Glomerular visceral epithelial cell (primary cell): Measurements from ENCODE around the gene EMC7.
"Not testable (repeated sequence)": the region's sequence is repeated elsewhere in the genome, so short reads cannot be mapped to it uniquely, and the experiment has no call there.

Source experiments
- DNase-seq: peaks from one replicate; pipeline ENCODE4 v3.0.0-alpha.2; 2016; ENCODE audit errors: extremely low spot score

EMC7 gene

DNA sequence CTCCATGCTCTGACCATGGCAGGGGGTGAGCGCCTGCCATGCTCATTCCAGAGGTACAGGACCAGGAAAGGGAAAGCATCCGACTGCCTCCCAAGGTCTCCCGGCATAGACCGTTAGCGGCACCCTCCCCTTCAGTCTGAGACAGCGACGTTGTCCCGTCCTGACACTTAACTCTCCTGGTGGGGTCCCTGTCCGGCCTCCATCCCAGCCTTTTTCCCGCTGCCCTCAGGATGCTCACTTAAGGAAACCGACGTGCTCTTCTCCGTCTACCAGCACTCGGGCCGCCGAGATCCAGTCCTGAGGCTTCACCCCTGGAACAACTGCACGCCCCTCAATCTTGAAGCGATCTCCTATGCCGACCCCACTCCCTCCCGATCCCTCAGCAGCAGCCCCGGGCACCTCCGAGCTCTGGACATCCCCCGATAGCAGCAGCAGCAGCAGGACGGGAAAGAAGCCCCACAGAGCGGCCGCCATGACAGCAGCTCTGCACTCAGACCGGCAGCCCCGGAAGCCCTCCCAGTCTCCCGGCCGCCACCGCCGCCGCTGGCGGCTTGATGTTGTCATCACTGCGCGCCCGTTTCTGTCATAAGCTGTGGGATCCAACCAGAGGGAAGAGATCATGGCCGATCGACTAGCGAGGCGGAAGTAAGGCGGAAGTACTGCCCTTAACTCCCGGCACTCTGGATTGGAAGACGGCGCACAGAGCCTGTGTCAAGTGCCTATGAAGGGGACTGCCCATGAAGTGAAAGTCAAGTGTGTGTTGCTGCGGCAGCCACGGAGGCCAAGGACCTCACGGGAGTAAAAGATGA, at the start of gene EMC7, which contains the start of gene PGBD4:
EMC7 (minus strand) TSS at position 497 of the 809 bp plus-strand sequence; CDS start at position 474, 23 bp downstream.
PGBD4 (plus strand) TSS at position 718 of the 809 bp plus-strand sequence. CDS start 449 bp downstream, outside the sequence.
- DNase-seq = peak; percentile 99

GRCh38 chr15:34147371-34148140, 45.9 kb upstream of the EMC7 start:
- DNase-seq = no peak

DNA sequence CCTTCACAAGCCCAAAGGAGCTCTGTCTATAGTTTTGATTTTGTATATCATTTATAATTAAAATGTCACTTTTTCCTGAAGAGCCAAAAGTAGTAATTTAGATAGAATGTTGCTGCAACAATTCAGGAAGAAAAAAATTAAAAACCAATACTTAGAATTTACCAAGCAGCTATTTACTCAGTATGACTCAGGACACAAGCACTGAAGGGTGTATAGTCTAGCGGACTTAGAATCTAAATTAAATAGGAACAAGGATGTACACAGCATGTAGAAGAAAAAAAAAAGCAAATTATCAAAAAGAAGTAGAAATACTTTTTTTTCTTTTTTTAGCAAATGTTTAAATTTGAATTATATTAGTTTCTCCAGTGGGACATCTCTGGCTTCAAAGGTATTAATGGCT, 31.8 kb upstream of the EMC7 start:
- DNase-seq = no peak

DNA sequence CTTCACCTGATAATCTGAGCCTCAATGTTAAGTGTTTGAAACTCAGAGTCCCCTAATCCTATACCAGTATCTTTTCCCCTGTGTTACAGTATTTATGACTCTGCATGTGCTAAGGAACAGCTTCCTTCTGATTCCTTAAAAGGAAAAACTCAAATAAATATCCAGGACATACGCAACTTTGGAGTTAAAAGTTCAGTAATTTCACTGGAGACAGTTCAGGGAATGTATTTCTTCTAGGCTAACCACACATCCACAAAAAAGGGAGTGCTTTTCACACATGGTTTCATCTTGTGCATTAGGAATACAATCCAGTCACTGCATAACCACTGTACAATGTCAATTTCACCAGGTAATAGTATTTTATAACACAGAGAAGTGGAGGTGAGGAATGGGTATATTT, 31.2 kb upstream of the EMC7 start:
- peak; percentile 2 for DNase-seq

DNA sequence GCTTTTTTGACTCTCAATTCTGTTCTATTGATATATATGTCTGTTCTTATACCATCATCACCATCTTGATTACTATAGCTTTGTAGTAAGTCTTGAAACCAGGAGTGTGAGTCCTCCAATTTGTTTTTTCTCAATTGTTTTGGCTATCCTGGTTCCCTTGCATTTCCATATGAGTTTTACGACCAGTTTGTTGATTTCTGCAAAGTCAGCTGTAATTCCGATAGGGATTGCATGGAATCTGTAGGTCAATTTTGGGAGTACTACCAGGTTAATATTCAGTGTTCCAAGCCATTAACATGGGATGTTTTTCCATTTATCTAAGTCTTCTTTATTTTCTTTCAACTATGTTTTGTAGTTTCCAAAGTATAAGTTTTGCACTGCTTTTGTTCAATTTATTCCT, 27.2 kb upstream of the EMC7 start:
- DNase-seq = no peak

DNA sequence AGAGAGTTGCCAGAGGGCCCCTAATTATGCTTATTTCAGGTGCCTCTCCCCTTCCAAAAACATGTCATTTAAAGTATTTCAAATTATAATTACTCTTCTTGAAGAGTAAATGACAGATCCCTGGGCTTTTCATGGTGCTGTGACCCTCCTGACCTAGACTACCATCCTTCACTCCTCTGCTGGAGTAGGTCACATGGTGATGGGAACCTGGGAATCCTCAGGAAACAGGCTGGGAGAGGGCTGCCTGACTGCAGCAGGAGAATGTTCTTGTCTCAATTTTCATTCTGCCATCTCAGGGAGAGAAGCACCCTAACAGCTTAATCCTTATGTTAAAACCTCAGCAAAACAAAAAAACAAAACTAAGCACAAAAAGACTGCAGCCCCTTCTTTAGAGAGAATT, 24.9 kb upstream of the EMC7 start:
- DNase-seq = no peak

DNA sequence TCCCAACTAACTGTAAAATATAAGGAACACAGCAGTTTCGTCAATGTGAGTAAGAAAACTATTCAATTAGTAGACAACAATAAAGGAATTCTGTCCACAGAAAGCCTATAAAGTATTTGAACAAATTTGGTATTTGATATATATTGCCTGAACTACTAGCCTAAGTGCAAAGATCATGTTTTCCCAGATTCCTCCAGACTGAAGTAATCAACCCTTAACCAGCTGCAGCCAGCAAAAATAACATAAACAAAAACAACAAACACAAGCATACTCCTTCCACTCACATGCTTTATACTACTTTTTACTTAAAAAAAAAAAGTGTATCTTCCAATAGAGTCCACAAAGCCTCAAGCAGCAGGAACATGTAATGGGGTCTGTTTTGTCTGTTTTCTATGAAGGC, 24.3 kb upstream of the EMC7 start:
- DNase-seq = no peak

GRCh38 chr15:34124651-34125050, 23.0 kb upstream of the EMC7 start:
- DNase-seq = no peak

DNA sequence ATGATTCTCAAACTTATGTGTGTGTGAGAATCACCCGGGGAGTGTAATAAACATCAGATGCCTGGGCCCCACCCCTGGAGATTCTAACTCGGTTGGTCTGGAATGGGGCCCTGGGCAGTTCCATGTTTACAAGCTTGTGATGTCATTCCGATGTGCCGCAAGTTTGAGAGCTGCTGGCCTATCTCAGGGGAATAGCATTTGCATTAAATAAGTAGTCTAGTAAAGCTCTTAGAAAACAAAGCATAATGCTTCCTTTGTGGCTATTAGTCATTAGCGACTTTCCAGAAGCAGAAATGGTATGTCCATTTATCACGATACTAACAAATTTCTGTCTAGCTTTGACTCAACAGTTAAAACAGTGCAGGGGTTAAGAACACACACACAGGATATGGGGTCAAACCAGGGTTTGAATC, 21.1 kb upstream of the EMC7 start:
- DNase-seq = no peak

DNA sequence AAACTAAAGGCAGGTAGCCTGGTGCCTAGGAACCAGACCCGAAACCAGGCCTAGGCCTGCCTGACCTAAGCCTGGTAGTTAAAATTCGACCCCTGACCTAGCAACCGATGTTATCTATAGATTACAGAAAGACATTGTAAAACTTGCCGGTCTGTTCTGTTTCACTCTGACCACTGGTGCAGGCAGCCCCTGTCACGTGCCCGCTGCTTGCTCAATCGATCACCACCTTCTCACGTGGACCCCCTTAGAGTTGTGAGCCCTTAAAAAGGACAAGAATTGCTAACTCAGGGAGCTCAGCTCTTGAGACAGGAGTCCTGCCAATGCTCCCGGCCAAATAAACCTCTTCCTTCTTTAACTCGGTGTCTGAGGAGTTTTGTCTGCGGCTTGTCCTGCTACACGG, 20.1 kb upstream of the EMC7 start:
- not testable (repeated sequence) for DNase-seq

DNA sequence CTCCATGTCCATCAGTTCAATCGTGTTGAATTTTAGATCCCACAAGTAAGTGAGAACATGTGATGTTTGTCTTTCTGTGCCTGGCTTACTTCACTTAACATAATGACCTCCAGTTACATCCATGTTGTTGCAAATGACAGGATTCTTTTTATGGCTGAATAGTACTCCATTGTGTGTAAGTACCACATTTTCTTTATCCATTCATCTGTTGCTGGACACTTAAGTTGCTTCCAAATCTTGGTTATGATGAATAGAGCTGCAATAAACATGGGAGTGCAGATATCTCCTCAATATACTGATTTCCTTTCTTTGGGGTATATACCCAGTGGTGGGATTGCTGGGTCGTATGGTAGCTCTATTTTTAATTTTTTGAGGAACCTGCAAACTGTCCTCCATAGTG, 18.8 kb upstream of the EMC7 start:
- not testable (repeated sequence) for DNase-seq

DNA sequence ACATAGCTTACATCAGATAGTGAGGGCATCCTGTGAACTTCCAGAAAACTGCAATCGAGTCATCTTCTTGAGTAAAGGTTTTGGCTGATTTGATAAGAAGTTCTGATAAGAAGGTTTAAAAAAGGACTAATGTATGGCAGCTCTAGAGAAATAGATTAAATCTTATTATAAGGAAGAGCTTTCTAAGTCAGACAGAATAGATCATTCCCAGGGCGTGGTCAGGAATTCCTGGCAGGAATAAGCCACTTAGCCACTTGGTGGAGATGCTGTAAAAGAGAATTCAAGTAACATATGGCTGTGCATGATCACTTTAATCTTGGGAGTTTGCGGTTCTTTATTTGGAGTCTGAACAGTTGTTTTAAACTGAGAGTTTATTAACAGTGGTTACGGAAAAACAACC, 17.6 kb upstream of the EMC7 start:
- DNase-seq = no peak

DNA sequence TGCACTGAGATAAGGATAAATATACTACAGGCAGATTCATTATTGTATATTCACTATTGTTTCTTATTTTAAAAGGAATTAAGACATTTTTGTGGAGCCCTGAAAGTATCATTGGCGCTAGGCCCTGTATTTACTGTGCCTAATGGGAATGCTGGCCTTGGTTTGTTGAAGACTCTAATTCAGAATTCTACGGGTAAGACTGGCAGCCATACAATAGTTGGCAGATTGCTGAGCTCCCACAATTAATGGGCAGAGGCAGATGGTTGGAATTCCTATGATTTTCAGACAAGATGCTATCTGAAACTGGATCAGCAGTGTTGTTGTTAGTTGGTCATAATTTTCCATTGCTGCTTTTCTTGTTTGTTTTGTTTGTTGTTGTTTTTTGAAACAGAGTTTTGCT, 15.0 kb upstream of the EMC7 start:
- no peak for DNase-seq

DNA sequence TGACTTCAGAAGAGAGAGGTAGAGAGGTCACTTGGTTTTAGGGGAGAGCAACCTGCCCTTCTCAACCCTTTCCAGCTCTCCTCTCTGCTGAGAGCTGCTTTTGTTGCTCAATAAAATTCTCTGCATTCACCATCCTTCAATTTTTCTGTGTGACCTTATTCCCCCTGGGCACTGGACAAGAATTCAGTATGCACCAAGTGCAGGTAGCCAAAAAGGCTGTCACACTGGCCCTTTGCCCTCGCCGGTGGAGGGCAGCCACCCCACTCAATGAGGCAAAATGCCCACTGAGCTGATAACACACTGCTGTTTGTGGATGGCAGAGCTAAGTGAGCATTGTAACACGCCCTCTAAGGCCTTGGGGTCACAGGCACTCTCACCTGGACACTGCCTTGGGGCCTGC, 13.1 kb upstream of the EMC7 start:
- DNase-seq = no peak

GRCh38 chr15:34114215-34114614, 12.6 kb upstream of the EMC7 start:
- no peak for DNase-seq

- DNase-seq = no peak
Observed at GRCh38 chr15:34111488-34111887, 9.8 kb upstream of the EMC7 start.

DNA sequence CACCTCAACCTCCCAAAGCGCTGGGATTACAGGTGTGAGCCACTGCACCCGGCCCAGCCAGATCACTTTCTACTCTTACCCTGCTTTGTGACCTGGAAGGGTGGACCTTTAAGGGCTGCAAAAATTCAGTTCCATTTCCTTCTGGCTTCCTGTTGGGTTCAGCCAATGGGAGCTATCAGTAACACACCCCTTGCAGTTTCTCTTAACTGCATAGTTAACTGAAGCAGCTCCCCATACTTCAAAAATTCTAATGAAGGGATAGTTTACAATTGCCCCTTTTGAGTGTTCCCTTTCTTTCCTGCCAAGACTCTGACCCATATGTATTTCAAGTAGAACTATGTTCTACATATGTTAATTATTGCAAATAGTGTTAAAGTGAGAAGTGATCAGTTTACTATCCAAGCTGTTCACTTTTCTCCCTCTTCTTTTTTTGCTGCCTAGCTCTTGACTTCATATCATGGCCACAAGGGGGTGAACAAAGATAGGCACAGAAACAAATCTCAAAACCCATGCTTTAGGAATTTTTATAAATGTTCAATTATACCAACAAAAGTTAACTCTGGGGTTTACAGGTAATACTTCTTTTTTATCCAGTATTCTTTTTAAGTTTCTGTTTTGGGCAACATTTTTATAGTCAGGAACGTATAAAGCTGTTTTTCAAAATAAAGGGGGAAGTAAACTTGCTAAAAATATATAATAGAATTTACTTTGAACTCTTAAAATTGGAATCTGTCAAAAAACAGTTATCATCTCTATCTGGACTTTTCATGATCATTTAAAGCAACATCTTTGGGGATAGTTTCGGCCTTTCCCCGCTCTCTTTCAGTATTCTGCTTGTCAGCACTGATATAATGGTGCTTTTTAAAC, 8.4 kb upstream of the EMC7 start:
- peak; percentile 54 for DNase-seq

DNA sequence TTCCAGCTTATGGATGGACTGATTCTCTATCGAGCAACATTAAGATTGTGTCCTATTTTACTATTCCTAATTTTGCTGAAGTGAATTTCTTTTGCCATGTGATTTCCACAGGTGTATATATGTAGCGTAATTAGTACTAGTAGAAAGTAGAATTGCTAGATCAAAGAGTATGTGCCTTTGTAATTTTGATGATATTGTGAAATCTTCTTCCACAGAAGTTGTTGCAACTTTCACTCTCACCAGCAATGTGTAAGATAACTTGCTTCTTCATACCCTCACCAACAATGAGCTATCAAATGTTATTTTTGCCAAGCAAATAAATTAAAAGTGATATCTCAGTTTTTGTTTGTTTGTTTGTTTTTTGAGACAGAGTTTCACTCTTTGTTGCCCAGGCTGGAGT, 5.7 kb upstream of the EMC7 start:
- DNase-seq = no peak

DNA sequence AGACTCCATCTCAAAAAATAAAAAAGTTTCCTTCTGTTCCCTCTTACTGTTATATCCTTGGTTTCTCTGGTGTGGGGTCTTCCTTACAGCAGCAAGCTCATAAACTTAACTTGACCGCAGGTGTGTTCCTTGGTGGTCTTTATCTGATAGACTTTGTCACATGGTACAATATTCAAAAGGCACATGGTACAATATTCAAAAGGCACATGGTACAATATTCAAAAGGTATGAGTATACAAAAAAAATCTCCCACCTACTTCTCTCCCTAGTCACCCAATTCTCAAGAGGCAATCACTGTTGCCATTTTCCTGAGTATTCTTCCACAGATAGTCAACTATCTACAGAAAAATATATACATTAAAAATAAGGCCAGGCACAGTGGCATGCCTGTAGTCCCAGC, 4.8 kb upstream of the EMC7 start:
- no peak for DNase-seq

DNA sequence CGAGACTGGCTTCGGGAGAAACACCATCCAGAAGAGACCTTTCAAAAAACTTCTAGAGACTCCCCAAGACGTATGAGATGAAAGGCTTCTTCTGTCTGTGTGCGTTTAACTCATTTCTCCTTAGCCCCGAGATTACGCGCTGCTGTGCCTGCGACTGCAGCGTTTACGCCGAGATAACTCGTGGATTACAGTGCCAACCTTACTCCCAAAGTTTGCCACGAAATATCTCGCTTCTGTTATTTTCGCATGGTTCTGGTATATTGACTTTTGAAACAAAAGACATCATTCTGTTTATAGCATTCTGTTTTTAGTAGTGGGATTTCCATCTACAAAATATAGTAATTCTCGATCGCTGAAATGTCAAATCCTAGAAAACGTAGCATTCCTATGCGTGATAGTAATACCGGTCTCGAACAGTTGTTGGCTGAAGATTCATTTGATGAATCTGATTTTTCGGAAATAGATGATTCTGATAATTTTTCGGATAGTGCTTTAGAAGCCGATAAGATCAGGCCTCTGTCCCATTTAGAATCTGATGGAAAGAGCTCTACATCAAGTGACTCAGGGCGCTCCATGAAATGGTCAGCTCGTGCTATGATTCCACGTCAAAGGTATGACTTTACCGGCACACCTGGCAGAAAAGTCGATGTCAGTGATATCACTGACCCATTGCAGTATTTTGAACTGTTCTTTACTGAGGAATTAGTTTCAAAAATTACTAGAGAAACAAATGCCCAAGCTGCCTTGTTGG, 688 bp upstream of the EMC7 start:
- DNase-seq = no peak

- no peak for DNase-seq
Observed at GRCh38 chr15:34099914-34100313, 1.7 kb downstream of the EMC7 start.
